Epidermal melanocyte (primary cell): ENCODE results near the gene CPTP.
A peak's percentile ranks its signal among the peaks of the same experiment; 100 is the strongest.
"Not testable (repeated sequence)": the region's sequence is repeated elsewhere in the genome, so short reads cannot be mapped to it uniquely, and the experiment has no call there.

Source experiments
- DNase-seq: peaks from one replicate; pipeline ENCODE4 v3.0.0; 2011; ENCODE audit warnings: low spot score; ENCODE audit not compliant: insufficient read length

The CPTP gene

DNA sequence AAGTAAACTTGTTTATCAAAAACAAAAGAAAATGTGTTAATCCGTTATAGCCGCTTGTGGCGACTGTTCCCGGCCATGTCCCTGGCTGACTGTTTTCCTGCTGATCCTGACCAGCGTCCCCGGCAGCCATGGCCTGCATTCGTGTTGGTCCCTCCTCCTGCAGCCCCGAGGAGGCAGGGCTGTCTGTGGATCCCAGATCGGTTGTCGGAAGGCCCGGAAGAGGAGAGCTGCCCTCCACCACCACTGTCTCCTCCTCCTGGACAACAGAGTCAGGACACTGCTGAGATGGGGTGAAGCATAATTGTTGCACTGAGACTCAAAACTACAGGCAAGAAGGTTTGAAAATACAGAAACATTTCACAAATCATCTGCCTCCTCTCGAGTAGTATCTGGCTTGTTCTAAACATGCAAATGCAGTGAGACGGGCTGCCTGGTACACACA, 37.4 kb downstream of the CPTP start:
- peak; percentile 76 for DNase-seq

DNA sequence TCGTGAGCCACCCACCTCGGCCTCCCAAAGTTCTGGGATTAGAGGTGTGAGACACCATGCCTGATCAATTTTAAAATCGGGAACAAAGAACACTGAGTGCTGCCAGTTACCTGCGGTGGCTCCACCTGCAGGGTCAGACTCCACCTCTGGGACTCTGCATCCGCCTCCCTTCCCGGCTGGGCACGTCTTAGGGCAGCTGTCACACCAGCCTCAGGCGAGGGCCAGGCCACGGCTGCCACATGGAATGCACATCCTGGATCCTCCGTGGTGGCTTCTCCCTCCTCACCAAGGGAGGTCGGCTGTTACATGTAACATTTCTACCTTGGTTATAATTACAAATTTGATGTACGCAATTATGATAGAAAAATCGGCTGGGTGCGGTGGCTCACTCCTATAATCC, 39.7 kb downstream of the CPTP start:
- no peak for DNase-seq

DNA sequence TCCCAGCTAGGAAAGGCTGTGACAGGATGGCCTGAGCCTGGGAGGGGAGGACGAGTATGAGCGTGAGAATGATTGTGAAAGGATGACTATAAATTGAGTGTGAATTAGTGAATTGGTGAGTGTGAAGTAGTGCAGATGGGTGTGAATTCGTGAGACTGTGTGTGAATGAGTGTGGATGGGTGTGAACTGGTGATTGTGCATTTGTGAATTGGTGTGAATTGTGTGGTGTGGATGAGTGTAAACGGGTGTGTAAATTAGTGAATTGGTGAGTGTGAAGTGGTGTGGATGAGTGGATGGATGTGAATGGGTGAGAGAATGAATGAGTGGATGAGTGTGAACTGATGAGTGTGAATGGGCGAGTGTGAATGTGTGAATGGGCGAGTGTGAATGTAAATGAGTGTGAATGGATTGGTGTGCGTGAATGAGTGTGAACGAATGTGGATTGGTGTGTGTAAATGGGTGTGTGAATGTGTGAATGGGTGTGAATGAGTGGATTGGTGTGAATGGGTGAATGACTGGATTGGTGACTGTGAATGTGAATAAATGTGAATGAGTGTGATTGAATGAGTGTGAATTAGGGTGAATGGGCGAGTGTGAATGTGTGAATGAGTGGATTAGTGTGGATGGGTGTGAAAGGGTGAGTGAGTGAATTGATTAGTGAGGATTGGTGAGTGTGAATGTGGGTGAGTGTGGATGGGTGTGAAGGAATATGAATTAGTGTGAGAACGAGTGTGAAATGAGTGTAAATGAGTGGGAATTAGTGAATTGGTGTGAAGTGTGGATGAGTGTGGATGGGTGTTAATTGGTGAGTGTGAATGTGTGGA, 41.5 kb downstream of the CPTP start:
- DNase-seq = no peak

DNA sequence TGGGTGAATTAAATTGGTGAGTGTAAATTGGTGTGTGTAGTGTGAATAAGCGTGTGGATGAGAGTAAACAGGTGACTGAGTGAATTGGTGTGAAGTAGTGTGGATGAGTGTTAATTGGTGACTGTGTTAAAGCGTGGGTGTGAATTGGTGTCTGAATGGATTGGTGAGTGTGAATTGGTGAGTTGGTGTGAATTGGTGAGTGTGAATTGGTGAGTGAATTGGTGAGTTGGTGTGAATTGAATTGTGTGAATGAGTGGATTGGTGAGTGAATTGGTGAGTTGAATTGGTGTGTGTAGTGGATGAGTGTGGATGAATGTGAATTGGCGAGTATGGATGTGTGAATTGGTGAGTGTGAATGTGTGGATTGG, 42.1 kb downstream of the CPTP start:
- DNase-seq = no peak

DNA sequence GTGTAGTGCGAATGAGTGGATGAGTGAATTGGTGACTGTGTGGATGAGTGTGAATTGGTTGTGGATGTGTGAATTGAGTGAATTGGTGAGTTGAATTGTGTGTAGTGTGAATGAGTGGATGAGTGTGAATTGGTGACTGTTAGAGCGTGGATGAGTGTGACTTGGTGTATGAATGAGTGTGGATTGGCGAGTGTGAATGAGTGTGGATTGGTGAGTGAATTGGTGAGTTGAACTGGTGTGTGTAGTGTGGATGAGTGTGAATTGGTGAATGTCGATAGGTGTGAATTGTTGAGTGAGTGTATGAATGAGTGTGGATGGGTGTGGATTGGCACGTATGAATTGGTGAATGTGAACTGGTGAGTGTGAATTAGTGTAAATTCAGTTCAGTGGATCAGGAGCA, 42.7 kb downstream of the CPTP start:
- DNase-seq = no peak

DNA sequence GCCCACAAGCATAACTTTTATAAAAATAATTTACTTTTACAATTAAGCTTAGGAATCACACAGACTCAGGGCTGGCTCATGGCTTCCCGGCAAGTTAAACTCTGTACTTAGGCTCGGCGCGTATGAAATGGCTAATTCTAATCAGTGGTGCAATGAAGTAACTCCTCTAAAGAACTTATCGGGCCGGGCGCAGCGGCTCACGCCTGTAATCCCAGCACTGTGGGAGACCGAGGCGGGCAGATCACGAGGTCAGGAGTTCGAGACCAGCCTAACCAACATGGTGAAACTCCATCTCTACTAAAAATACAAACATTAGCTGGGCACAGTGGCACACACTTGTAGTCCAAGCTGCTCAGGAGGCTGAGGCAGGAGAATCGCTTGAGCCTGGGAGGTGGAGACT, 45.5 kb downstream of the CPTP start:
- not testable (repeated sequence) for DNase-seq

DNA sequence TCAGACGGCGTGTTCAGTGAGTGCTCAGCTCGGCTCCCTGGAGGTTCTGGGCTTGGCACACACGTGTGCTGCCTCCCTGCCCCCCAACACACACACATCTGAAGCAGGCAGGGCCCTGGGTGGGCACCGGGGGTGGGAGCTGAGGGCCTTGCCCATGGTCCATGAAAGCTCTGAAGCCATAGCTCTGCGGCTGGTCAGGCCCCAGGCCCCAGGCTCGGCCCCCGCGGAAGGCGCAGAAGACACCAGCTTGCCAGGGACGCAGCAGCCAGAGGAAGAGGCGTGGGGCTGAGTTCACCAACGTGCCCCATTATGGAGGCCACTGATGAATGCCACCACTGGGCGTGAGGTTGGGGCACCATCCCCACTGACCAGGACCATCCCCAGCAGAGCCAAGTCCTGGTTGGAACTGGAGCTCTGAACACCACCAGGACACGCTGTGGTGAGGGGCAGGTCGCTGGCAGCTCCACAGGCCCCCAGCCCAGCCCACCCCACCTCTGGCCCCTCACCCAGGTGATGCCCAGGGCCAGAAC, 46.2 kb downstream of the CPTP start:
- no peak for DNase-seq

DNA sequence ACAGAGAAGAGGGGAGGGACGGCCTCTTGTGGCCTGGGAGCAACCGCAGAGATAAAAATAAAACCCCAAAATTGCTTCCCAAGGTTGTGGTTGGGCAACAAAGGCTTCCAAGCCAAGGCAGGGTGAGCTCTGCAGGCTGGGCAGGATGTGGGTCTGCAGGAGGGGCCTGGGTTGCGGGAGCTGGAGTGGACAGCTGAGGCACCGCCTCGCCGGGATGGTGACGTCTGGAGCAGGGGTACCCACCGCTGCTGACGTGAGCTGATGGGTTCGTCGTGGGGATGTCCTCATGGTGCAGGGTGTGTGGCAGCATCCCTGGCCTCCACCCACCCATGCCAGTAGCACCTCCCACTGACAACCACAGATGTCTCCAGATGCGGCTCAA, 46.8 kb downstream of the CPTP start:
- no peak for DNase-seq

DNA sequence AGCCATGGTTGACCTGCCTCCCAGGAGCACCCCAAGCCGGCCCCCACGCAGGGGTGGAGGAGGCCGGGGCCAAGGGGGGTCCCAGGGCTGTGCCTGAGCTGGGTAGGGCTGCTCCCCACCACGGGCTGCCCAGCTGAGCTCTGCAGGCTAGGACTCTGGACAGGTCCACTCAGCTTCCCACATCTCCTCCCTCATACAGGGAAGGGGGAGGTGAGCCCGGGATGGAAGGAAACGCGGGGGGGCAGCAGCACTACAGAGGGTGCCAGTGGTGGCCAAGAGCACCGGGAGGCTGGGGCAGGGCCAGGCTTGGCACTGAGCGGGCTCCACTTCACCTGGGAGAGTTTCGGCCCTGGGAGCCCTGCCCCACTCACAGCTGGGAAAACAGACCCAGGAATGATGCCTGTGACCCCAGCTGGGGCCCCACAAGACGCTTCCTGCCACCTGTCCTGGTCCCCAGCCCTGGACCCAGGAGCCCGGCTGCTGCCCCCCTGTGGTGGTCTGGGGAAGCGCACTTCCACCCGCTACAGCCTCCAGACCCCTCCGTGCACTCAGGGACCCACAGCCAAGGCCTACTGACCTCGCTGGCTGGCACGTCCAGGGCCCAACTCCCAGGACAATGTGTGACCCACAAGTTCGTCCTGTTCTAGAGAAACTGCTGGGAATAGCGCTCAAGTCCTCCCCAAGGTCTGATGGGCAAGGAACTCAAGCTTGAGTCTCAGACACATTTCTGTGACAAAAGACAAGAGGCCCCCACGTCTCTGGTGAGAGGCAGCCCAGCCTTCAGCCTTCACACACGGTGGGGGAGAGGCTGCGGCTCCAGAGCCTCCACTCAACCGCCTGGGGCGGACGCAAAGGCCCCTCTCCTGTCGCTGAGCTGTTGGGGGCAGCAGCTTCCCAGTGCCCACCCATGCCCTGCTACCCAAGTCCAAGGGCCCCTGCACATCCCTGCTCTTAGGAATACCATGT, 47.4 kb downstream of the CPTP start:
- DNase-seq = no peak

DNA sequence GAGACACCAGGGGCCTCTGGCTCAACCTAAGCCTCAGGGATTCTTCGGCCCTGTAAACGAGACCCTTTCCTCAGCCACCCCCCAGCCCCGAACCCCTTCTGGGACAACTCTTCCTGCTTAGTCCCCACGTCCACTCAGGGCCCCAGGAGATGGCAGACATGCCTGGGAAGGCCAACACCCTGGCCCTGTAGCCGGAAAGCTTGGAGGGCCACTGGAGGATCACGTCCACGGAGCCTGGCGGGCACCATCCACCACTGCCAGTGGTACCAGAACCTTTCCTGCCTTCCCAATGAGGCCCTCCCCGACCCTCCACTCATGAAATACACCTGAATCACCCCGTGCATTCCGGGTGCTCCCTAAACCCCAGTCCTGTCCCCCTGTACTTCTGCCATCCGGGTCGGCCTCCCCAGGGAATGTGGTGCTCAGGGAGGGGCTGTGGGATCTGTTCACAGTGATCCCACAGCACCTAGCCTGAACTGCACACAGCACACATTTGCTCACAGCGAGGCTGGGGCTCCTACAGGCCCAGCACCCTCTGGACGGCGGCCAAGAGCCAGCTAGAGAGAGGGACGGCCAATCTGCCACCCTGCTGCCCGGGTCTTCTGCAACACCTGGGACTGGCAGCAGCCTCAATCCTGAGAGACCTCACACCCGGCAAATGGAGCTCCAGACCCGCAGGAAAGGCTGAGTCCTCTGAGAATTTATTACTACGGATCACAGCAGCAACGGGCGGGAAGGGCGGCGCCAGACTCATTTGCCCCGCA, 48.6 kb downstream of the CPTP start:
- no peak for DNase-seq

DNA sequence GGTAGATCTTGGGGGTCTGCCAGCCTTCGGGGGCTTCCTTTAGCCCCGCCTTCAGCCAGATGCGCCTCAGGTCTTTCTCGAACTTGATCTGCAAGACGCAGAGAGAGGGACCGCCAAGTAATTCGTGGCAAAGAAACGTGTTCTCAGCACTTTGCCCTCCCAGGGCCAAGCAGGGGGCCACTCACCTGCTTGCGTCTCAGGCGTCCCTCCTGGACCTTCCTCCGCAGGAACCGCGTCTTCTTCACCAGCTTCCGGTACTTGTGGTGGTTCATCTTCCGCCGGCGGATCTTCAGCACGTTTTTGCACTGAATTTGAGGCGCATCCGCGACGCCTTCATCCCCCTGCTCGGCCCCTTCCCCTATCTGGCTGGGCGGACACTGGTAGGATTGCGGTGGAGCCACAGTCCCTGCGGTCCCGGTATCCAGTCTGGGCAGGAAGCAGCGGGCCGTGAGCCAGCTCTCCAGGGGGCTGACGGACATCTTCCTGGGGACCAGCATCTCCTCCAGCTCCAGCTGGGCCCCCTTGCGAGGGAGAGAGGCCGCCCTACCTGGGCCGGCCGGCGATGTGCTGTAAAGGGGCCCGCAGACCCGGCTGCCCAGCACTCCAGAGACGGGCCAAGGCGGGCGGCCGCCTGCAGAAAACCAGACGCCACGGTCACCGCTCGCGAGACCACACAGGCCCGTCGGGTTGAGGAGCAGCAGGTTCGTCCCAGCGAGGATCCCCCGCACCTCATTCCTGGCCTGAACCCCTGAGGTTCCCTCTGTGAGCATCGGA, 49.4 kb downstream of the CPTP start:
- no peak for DNase-seq

DNA sequence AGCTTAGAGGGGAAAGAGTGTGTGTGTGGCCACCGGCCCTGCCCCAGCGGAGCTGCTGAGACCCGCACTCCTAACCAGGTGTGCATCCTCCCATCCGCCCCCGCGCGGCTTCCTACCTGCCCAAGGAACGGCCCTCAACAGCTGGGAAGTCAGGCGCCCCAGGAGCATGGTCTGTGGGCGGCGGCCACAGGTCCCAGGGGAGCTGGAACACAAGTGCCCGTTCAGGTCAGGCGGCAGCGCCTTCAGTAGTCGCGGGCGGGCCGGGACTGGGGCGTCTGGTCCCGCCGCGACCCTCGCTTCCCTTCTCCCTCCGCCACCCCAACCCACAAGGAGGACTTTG, 50.0 kb downstream of the CPTP start:
- DNase-seq = no peak

DNA sequence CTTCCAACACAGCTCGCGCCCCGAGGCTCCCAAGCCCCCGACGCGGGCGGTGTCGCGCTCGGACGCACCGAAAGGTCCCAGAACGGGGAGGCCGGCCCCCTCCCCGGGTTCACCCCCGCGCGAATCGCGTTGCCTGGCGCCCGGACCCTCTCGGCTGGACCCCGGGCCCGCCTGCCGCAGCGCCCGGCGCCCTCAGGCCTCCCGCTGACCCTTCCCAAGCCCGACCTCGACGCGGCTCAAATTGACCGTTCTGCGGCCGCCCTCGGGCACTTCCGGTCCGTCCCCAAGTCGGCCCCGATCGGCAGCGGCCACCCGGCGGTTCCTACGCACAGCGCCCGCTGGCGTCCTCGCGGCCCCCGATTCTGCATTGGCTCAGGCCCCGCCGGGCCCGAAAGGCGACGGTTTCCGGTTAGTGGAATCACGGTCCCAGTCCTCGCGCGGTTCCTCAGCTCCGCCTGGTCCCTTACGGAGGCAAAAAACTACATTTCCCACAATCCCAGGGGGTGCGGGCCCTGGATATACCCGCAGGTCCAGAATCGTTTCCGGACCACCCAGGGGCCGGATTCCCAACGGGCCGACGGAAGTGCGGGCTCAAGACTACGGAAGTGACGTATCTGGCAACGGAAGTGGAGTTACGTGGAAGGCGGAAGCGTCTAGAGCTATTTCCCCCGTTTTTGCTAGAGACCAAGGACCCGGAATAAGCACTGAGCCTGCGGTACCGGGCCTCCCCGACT, 50.5 kb downstream of the CPTP start, which contains the start of gene AURKAIP1:
Gene AURKAIP1 (minus strand): TSS at position 279 of the 734 bp plus-strand sequence. CDS start 451 bp downstream, outside the sequence.
- peak; percentile 100 for DNase-seq

DNA sequence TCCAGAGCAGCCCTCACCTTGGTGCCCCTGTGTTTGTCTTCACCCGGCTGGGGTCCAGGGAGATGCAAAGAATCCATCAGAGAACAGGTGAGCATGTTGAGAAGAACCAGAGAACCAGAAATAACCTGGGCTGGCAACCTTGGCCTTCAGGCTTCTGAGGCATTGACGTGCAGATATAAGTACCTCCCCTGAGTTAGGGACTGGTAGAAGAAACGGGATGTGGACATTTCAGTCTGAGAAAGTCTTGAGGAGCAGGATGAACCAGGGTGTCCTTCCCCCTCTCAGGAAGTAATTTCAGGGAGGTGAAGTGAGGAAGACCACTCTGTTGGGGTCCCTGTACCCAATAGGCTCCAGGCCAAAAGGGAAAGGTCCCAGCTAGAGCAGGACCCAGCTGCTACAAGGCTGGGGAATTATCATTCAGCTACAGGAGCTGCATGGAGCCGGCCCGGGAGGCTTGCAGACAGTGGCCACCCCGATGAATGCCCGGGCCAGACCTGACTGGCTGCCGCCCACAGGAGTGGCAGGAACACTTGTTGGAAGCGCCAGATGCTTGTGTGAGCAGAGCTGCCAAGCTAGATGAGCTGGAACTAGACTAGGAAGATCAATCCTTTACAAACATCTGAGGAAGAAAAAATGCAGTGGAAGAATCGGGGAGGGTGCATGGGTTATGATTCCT, 52.1 kb downstream of the CPTP start:
- DNase-seq = no peak

DNA sequence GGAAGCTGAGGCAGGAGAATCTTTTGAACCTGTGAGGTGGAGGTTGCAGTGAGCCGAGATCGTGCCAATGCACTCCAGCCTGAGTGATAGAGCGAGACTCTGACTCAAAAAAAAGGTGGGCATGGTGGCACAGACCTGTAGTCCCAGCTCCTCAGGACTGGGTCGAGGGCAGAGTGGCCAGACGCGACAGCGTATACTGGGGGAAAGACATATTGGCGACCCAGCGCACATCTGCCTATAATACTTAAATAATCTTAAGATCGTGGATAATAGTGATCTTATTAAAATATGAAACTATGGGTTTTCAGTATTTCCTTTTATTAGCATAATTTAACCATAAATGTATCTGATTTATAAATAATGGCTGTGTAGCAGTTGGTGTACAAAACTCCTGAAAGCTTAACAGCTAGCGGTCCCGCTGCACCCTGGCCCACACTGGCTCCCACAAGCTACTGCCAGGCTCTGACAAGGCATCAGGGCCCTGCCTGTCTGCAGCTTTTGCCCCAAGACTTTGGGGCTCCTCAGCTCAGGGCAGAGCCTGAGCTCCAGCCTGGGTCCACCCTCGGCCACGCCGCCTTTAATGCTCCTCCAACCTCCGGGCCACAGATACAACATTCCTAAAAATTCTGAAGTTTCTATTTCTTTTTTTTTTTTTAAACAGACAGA, 53.1 kb downstream of the CPTP start:
- DNase-seq = no peak
